H1 (cell line): ENCODE data around the gene AGAP1. TPM values are rescaled to one million over a fixed set of nuclear protein-coding genes. Genes with fewer than 3 reads are reported as not detected.
A peak's percentile ranks its signal among the peaks of the same experiment; 100 is the strongest.

Experiments used
- CTCF ChIA-PET: fragments of 300-600 bp; sonication (Branson Sonifier 250); formaldehyde crosslinking; loops from one replicate; lab custom pipeline; 2021; ENCODE audit not compliant: partially characterized antibody; lab: Charles Lee
- POLR2A ChIA-PET: fragments of 300-600 bp; sonication (Branson Sonifier 250); formaldehyde crosslinking; loops from one replicate; lab custom pipeline; 2021; ENCODE audit warnings: inconsistent platforms; ENCODE audit not compliant: partially characterized antibody; lab: Charles Lee
- DNase-seq, 2 experiments: peaks; one replicate each; pipeline versions ENCODE4 v3.0.0 to v3.0.0-alpha.2; 2010 to 2022; ENCODE audit warnings: low spot score in 2 of 2, low read depth in 1 of 2, mixed read lengths in 1 of 2
- FAIRE-seq: peaks from 2 replicates; lab custom pipeline; 2011; peaks lifted over from hg19 to GRCh38; lab: Jason Lieb, UNC
- H2AFZ ChIP-seq: 2 replicates; pipeline ENCODE4 v1.8.1; 2012; ENCODE audit warnings: low read length, inconsistent platforms
- H2AK5ac ChIP-seq: 2 replicates; pipeline ENCODE4 v1.6.1; 2013; ENCODE audit warnings: low read depth, low read length
- H2BK120ac ChIP-seq: replicated peaks from 2 replicates; pipeline ENCODE3; 2013; ENCODE audit warnings: low read depth, low read length, inconsistent platforms
- H2BK12ac ChIP-seq: 2 replicates; pipeline ENCODE4 v1.6.1; 2013; ENCODE audit warnings: low read depth, low read length
- H2BK15ac ChIP-seq: 2 replicates; pipeline ENCODE4 v1.6.1; 2013; ENCODE audit warnings: low read length
- H2BK20ac ChIP-seq: 2 replicates; pipeline ENCODE4 v1.6.1; 2013; ENCODE audit warnings: low read length
- H2BK5ac ChIP-seq: 2 replicates; pipeline ENCODE4 v1.6.1; 2013; ENCODE audit warnings: low read depth, low read length
- H3K14ac ChIP-seq: 2 replicates; pipeline ENCODE4 v1.6.1; 2013; ENCODE audit warnings: inconsistent platforms; ENCODE audit not compliant: insufficient read length
- H3K18ac ChIP-seq: 2 replicates; pipeline ENCODE4 v1.6.1; 2013; ENCODE audit warnings: low read length; ENCODE audit errors: extremely low read depth
- H3K23ac ChIP-seq: 2 replicates; pipeline ENCODE4 v1.6.1; 2013; ENCODE audit warnings: inconsistent platforms; ENCODE audit not compliant: insufficient read length
- H3K23me2 ChIP-seq: 2 replicates; pipeline ENCODE4 v1.6.1; 2013; ENCODE audit warnings: low read depth, low read length
- H3K27ac ChIP-seq: 2 replicates; pipeline ENCODE4 v1.6.1; 2011; ENCODE audit warnings: low read depth, low read length, inconsistent platforms
- H3K27me3 ChIP-seq, 4 experiments: replicated peaks in 1 of 4; 1 replicate in 1 of 4; 2 replicates in 3 of 4; pipeline versions ENCODE4 v1.6.1 to v1.8.1; 2011 to 2013; ENCODE audit warnings: low read length in 3 of 4, mild to moderate bottlenecking in 3 of 4, inconsistent platforms in 2 of 4, mixed read lengths in 2 of 4, moderate library complexity in 1 of 4; ENCODE audit not compliant: control insufficient read depth in 3 of 4, insufficient read depth in 3 of 4; ENCODE audit errors: extremely low read depth in 1 of 4
- H3K36me3 ChIP-seq, 4 experiments: 2 replicates each; pipeline versions ENCODE4 v1.6.1 to v1.8.1; 2011 to 2013; ENCODE audit warnings: mild to moderate bottlenecking in 4 of 4, low read length in 3 of 4, moderate library complexity in 2 of 4, control low read depth in 1 of 4, inconsistent platforms in 1 of 4; ENCODE audit not compliant: insufficient read depth in 4 of 4, control insufficient read depth in 2 of 4
- H3K4ac ChIP-seq: replicated peaks from 2 replicates; pipeline ENCODE3; 2013; ENCODE audit warnings: low read length, low read depth, mixed read lengths, inconsistent platforms; ENCODE audit not compliant: insufficient read length
- H3K4me1 ChIP-seq, 4 experiments: replicated peaks in 1 of 4; 1 replicate in 1 of 4; 2 replicates in 3 of 4; pipeline versions ENCODE4 v1.6.1 to v1.8.1; 2011 to 2013; ENCODE audit warnings: low read length in 3 of 4, inconsistent platforms in 2 of 4, mixed read lengths in 1 of 4; ENCODE audit not compliant: insufficient read depth in 4 of 4, control insufficient read depth in 3 of 4
- H3K4me2 ChIP-seq, 2 experiments: 2 replicates each; pipeline versions ENCODE4 v1.6.1 to v1.8.1; 2011 to 2013; ENCODE audit warnings: low read depth in 2 of 2, low read length in 2 of 2, control low read depth in 1 of 2, inconsistent platforms in 1 of 2, mild to moderate bottlenecking in 1 of 2; ENCODE audit not compliant: insufficient read depth in 1 of 2
- H3K4me3 ChIP-seq, 4 experiments: fragments of 200-600, 300-600 bp in 1 of 4; sonication (generic), shearing (Covaris generic), sonication (Bioruptor Twin) in 1 of 4; 2 replicates each; pipeline versions ENCODE4 v1.5.1 to v1.8.1; 2011 to 2016; ENCODE audit warnings: low read length in 4 of 4, low read depth in 3 of 4, control low read depth in 2 of 4, inconsistent platforms in 2 of 4, mild to moderate bottlenecking in 2 of 4, mixed read lengths in 1 of 4, moderate library complexity in 1 of 4; ENCODE audit not compliant: insufficient read depth in 2 of 4; ENCODE audit errors: extremely low read depth in 1 of 4
- H3K56ac ChIP-seq: replicated peaks from 2 replicates; pipeline ENCODE3; 2013; ENCODE audit warnings: low read depth, mild to moderate bottlenecking, mixed read lengths, low read length, inconsistent platforms; ENCODE audit not compliant: insufficient read length
- H3K79me1 ChIP-seq: 2 replicates; pipeline ENCODE4 v1.6.1; 2013; ENCODE audit warnings: low read depth, low read length, control low read depth
- H3K79me2 ChIP-seq, 2 experiments: 2 replicates each; pipeline versions ENCODE4 v1.6.1 to v1.8.1; 2012 to 2013; ENCODE audit warnings: low read length in 2 of 2, mild to moderate bottlenecking in 2 of 2, inconsistent platforms in 1 of 2; ENCODE audit not compliant: insufficient read depth in 2 of 2, control insufficient read depth in 1 of 2
- H3K9ac ChIP-seq, 4 experiments: replicated peaks in 1 of 4; 1 replicate in 1 of 4; 2 replicates in 3 of 4; pipeline versions ENCODE4 v1.6.1 to v1.8.1; 2011 to 2013; ENCODE audit warnings: low read depth in 3 of 4, low read length in 3 of 4, control low read depth in 2 of 4, mild to moderate bottlenecking in 2 of 4, moderate library complexity in 2 of 4, inconsistent platforms in 1 of 4; ENCODE audit errors: extremely low read depth in 1 of 4
- H3K9me3 ChIP-seq, 2 experiments: 2 replicates each; pipeline versions ENCODE4 v1.6.1 to v1.8.1; 2012 to 2013; ENCODE audit warnings: mild to moderate bottlenecking in 2 of 2, moderate library complexity in 2 of 2, control low read depth in 1 of 2, inconsistent platforms in 1 of 2, low read depth in 1 of 2, low read length in 1 of 2, mixed read lengths in 1 of 2; ENCODE audit not compliant: insufficient read depth in 2 of 2
- H4K20me1 ChIP-seq, 2 experiments: replicated peaks in 1 of 2; 2 replicates each; pipeline versions ENCODE3 to v1.8.1; 2011 to 2013; ENCODE audit warnings: inconsistent platforms in 2 of 2, low read length in 2 of 2, mild to moderate bottlenecking in 1 of 2; ENCODE audit not compliant: insufficient read depth in 2 of 2, control insufficient read depth in 1 of 2
- H4K5ac ChIP-seq: 2 replicates; pipeline ENCODE4 v1.6.1; 2013; ENCODE audit warnings: low read length, low read depth, mixed read lengths, inconsistent platforms; ENCODE audit not compliant: insufficient read length
- H4K8ac ChIP-seq: 2 replicates; pipeline ENCODE4 v1.8.0; 2013; ENCODE audit warnings: mild to moderate bottlenecking, moderate library complexity, low read length, inconsistent platforms; ENCODE audit not compliant: insufficient read depth; ENCODE audit errors: extremely low read depth
- H4K91ac ChIP-seq: replicated peaks from 2 replicates; pipeline ENCODE3; 2013; ENCODE audit warnings: low read length, mixed read lengths, inconsistent platforms; ENCODE audit not compliant: insufficient read length
- BCL11A ChIP-seq, 2 experiments: IDR thresholded peaks; one replicate each; pipeline ENCODE4 v1.6.1; 2011; ENCODE audit warnings: low read depth in 2 of 2, low read length in 2 of 2, mild to moderate bottlenecking in 2 of 2
- BRCA1 ChIP-seq: IDR thresholded peaks from 2 replicates; pipeline ENCODE4 v1.6.1; 2012; ENCODE audit warnings: low read depth, low read length, improper control_type of control experiment
- CHD1 ChIP-seq: IDR thresholded peaks from 2 replicates; pipeline ENCODE4 v1.6.1; 2012; ENCODE audit warnings: low read depth, low read length, improper control_type of control experiment
- CTBP2 ChIP-seq: IDR thresholded peaks from 2 replicates; pipeline ENCODE4 v1.7.0; 2011; ENCODE audit warnings: borderline replicate concordance, mild to moderate bottlenecking, moderate library complexity, mixed read lengths, low read length; ENCODE audit not compliant: insufficient read depth, insufficient read length
- E2F6 ChIP-seq: IDR thresholded peaks from 2 replicates; pipeline ENCODE4 v1.6.1; 2012; ENCODE audit warnings: inconsistent platforms
- JUN ChIP-seq: IDR thresholded peaks from 2 replicates; pipeline ENCODE4 v1.6.1; 2011; ENCODE audit warnings: low read depth, mild to moderate bottlenecking, improper control_type of control experiment, low read length
- POLR2A ChIP-seq, 2 experiments: IDR thresholded peaks; 1 replicate in 1 of 2; 2 replicates in 1 of 2; pipeline ENCODE4 v1.6.1; 2011; ENCODE audit warnings: low read depth in 2 of 2, low read length in 2 of 2, mild to moderate bottlenecking in 2 of 2; ENCODE audit errors: control extremely low read depth in 1 of 2
- RBBP5 ChIP-seq: IDR thresholded peaks from 2 replicates; pipeline ENCODE4 v1.7.1; 2012; ENCODE audit warnings: low read depth, mild to moderate bottlenecking, inconsistent platforms, low read length, moderate library complexity, borderline replicate concordance
- RFX5 ChIP-seq: IDR thresholded peaks from 2 replicates; pipeline ENCODE4 v1.6.1; 2011; ENCODE audit warnings: low read depth, low read length, improper control_type of control experiment, borderline replicate concordance
- TAF1 ChIP-seq: IDR thresholded peaks from 2 replicates; pipeline ENCODE4 v1.6.1; 2011; ENCODE audit warnings: mild to moderate bottlenecking, low read depth, low read length
- TAF7 ChIP-seq: optimal IDR thresholded peaks from 2 replicates; pipeline ENCODE3; 2011; ENCODE audit warnings: low read depth, mild to moderate bottlenecking, inconsistent platforms, low read length, moderate library complexity, borderline replicate concordance
- TEAD4 ChIP-seq: IDR thresholded peaks from 2 replicates; pipeline ENCODE4 v1.6.1; 2012; ENCODE audit warnings: low read depth, low read length, inconsistent platforms, mixed read lengths
- YY1 ChIP-seq: IDR thresholded peaks from 2 replicates; pipeline ENCODE4 v1.6.1; 2011; ENCODE audit warnings: low read depth, mild to moderate bottlenecking, low read length
- WGBS, 2 experiments: shearing (Covaris generic) in 1 of 2; methylation state at CpG; one replicate each; pipeline versions ENCODE4 v1.1.6 to v1.1.7; 2013 to 2015; ENCODE audit warnings: low lambda C conversion rate in 2 of 2, mixed read lengths in 2 of 2, inconsistent platforms in 1 of 2, low coverage in 1 of 2, missing lambda C conversion rate in 1 of 2; ENCODE audit not compliant: insufficient replicate concordance in 2 of 2, insufficient coverage in 1 of 2, insufficient read length in 1 of 2; ENCODE audit errors: extremely low coverage in 1 of 2, missing lambda C conversion rate in 1 of 2; 5-methylcytosine and 5-hydroxymethylcytosine counted together
- polyA plus RNA-seq, 7 experiments: library from polyadenylated mRNA; depleted of rRNA in 3 of 7; stranded (reverse) in 5 of 7; unstranded in 2 of 7; fragments of >200 nt in 5 of 7; fragments of 200-250 nt in 2 of 7; gene quantifications; 1 replicate in 5 of 7; 2 replicates in 1 of 7; 4 replicates in 1 of 7; pipeline versions ENCODE4 v1.2.1 to v1.2.3, GENCODE V29; 2011 to 2013; ENCODE audit warnings: missing spikeins in 2 of 7, mixed read lengths in 2 of 7
- total RNA-seq: library from RNA; stranded (reverse); fragmentation: NEBNext Ultra II Directional; extraction: Animal tissue kit (Norgen Biotek cat#: 25700); gene quantifications from 2 replicates; pipeline ENCODE4 v1.2.1, GENCODE V29; 2021

AGAP1 gene
- total and polyA plus RNA-seq, 2 of the 8 experiments (the other 6 are each of a cell fraction or from before 2014, with no cell fraction given) = 18.1 to 39.4 TPM

GRCh38 chr2:236085647-236086046 lies 591.8 kb downstream of the AGAP1 start:
- Histone ChIP-seq H4K8ac (0 out of 2 replicates have a peak overlapping the region, but pooled peaks have one; percentile 76), H3K4me2 (peak overlapping the region; percentile 17 to 59; a peak in 2 of 4 replicates), H3K14ac (no peak overlapping the region), H3K79me1 (no peaks in the 10 kb centered on the region), H3K56ac (no peak overlapping the region), H2AK5ac (peak overlapping the region; percentile 65; the same call in 1 of the 2 replicates), H3K9ac (0 out of 7 replicates have a peak overlapping the region, but pooled peaks of 1 of the 4 experiments have one; percentile 14), H2BK15ac (peak overlapping the region; percentile 83; the same call in 1 of the 2 replicates), H3K23me2 (0 out of 2 replicates have a peak, but pooled peaks cover 2% of the 10 kb centered on the region), H2BK5ac (peak overlapping the region; percentile 97; the same call in 1 of the 2 replicates), H2AFZ (no peak overlapping the region), H4K20me1 (no peaks in the 10 kb centered on the region), H3K23ac (no peak overlapping the region), H3K36me3 (no peaks in the 10 kb centered on the region), H3K4me1 (peaks cover 7 to 31% (median 23%) of the 10 kb centered on the region in 4 experiments), H2BK12ac (peak overlapping the region; percentile 7; the same call in 1 of the 2 replicates), H3K18ac (peak overlapping the region; percentile 92), H3K27me3 (no peaks in the 10 kb centered on the region; a peak in 1 of 7 replicates), H3K79me2 (no peaks in the 10 kb centered on the region), H2BK120ac (peak overlapping the region; percentile 87), H4K91ac (peak overlapping the region; percentile 94), H3K4ac (peak overlapping the region; percentile 83), H2BK20ac (peak overlapping the region; percentile 99), H3K9me3 (no peaks in the 10 kb centered on the region), H3K27ac (no peak overlapping the region), H3K4me3 (peak overlapping the region in 1 of 4 experiments; percentile 43; a peak in 1 of 8 replicates), H4K5ac (peak overlapping the region; percentile 40)
- FAIRE-seq = no peak
- WGBS, 2 experiments = 55% methylated on average over 7 of the region's 7 CpGs; no CpG with 5 or more reads in 1 of the 2 experiments
- ChIA-PET POLR2A (interaction anchor here (0.8 to 1.0 kb wide), 2 partner anchors 20 to 32 kb away, joined by 3 read pairs; no protein-coding TSS in a partner anchor), CTCF (interaction anchor here (0.6 to 4.7 kb wide), 6 partner anchors 9 to 97 kb away, joined by 3 to 34 read pairs (median 3); no protein-coding TSS in a partner anchor)
- no peak for DNase-seq
- TF ChIP-seq RFX5 = no peak
- no peak for TF ChIP-seq TAF7
- TF ChIP-seq YY1 = 0 out of 2 replicates have a peak, but pooled peaks have one; percentile 8
- no peak for TF ChIP-seq BRCA1
- no peak for TF ChIP-seq JUN
- no peak for TF ChIP-seq E2F6
- no peak for TF ChIP-seq CHD1
- TF ChIP-seq TAF1 = no peak
- 0 out of 2 replicates have a peak, but pooled peaks have one; percentile 26 for TF ChIP-seq TEAD4
- TF ChIP-seq BCL11A (IDR thresholded peaks at IDR 0.05; ENCODE audit: low read depth in 2 of 2, low read length in 2 of 2) = no peak
- TF ChIP-seq POLR2A (IDR thresholded peaks at IDR 0.05; ENCODE audit: control extremely low read depth in 1 of 2, low read depth in 2 of 2, low read length in 2 of 2) = no peak
- TF ChIP-seq RBBP5 = no peak
- no peak for TF ChIP-seq CTBP2
